Bronchial epithelial cell (primary cell): ENCODE data around the gene ITIH1. TPM values are rescaled to one million over a fixed set of nuclear protein-coding genes. Genes with fewer than 3 reads are reported as not detected.

Experiments used
- DNase-seq: peaks from one replicate; pipeline ENCODE4 v3.0.0-alpha.2; 2010; ENCODE audit warnings: low read depth
- FAIRE-seq: peaks from 2 replicates; lab custom pipeline; 2011; peaks lifted over from hg19 to GRCh38; lab: Jason Lieb, UNC
- H3K27me3 ChIP-seq: 2 replicates; pipeline ENCODE4 v1.5.1; 2011; ENCODE audit warnings: low read length; ENCODE audit not compliant: control insufficient read depth, insufficient read depth
- H3K36me3 ChIP-seq: 2 replicates; pipeline ENCODE4 v1.5.1; 2011; ENCODE audit warnings: low read length; ENCODE audit not compliant: control insufficient read depth, insufficient read depth
- H3K4me3 ChIP-seq: 2 replicates; pipeline ENCODE4 v1.5.1; 2011; ENCODE audit warnings: mild to moderate bottlenecking, low read depth, low read length, control low read depth
- total RNA-seq: library from RNA; depleted of rRNA; stranded (reverse); fragments of >200 nt; gene quantifications from 2 replicates; pipeline ENCODE4 v1.2.1, GENCODE V29; 2014
- TF ChIP-seq, protein P1 (sequence below): IDR thresholded peaks from 2 replicates; pipeline ENCODE4 v1.5.1; 2011; ENCODE audit warnings: mild to moderate bottlenecking, moderate library complexity, low read length, control low read depth, inconsistent platforms; ENCODE audit not compliant: insufficient read depth, severe bottlenecking

Gene ITIH1
- total RNA-seq, 1 donor from 2014 or later, result not detected

DNA sequence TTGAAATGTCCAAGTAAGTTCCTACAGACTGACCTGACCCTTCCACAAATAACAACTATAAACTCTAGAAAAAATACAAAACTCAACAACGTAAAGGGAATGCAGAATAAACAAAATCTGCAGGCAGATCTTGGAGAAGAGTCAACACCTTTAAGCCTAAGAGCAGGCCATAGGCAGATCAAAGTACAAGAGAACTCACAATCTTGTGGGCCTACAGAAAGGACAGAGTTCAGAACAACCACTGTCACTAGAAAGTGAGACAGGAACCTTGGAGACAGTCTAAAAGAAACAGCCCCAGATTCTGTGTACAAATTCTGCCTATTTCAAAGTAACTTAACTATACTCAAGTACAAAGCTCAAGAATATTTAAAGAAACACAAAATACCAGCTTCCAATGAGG is 37.7 kb upstream of the ITIH1 start:
- Histone ChIP-seq H3K36me3 (no peaks in the 10 kb centered on the region), H3K4me3 (no peak overlapping the region), H3K27me3 (no peaks in the 10 kb centered on the region)
- FAIRE-seq (no peak), DNase-seq (no peak)
- TF ChIP-seq, protein P1, sequence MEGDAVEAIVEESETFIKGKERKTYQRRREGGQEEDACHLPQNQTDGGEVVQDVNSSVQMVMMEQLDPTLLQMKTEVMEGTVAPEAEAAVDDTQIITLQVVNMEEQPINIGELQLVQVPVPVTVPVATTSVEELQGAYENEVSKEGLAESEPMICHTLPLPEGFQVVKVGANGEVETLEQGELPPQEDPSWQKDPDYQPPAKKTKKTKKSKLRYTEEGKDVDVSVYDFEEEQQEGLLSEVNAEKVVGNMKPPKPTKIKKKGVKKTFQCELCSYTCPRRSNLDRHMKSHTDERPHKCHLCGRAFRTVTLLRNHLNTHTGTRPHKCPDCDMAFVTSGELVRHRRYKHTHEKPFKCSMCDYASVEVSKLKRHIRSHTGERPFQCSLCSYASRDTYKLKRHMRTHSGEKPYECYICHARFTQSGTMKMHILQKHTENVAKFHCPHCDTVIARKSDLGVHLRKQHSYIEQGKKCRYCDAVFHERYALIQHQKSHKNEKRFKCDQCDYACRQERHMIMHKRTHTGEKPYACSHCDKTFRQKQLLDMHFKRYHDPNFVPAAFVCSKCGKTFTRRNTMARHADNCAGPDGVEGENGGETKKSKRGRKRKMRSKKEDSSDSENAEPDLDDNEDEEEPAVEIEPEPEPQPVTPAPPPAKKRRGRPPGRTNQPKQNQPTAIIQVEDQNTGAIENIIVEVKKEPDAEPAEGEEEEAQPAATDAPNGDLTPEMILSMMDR, result no peak

DNA sequence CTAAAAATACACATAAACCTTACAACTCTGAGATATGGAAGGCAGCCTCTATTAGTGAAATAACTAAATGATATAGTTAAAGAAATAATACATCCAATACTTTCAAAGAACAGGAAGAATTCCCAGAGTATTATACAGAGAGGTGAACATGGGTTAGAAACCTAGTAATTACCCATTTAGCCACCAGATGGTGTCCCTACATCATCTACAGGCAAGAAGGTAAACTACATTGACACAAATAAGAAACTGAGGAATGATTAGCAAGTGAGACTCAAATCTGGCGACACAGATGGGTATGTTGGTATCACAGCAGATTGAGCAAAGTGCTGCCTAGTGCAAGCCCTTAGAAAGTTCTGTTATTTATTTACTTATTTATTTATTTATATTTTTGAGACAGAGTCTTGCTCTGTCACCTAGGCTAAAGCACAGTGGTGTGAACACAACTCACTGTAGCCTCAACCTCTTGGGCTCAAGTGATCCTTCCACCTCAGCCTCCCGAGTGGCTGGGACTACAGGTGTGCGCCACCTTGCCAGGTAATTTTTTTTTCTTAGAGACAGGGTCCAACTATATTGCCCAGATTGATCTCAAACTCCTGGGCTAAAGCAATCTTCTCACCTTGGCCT is 34.9 kb upstream of the ITIH1 start:
- Histone ChIP-seq H3K27me3 (no peaks in the 10 kb centered on the region), H3K4me3 (no peak overlapping the region), H3K36me3 (peaks cover 4% of the 10 kb centered on the region)
- FAIRE-seq, result no peak
- TF ChIP-seq, protein P1, result peak; percentile 50
- DNase-seq, result peak; percentile 48

DNA sequence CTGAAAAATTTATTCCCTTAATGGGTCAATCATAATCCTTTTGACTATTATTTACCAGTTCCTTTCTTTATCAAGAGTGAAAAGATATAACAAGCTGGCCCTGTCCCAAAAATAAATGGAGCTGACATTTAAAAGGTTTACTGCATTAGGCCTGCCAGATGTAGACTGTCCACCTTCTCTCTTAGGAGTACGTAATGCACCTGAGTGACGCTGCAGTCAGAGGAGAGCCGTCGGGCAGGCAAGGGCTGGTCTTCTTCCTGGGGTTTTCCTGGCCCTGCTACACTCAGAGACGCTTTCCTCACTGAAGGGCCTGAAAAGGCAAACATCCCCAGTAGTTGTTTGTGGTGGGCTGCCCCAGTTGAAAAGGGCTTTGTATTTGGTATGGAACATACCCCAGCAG is 34.2 kb upstream of the ITIH1 start:
- no peak for FAIRE-seq
- H3K27me3 ChIP-seq, result no peaks in the 10 kb centered on the region
- TF ChIP-seq, protein P1, result no peak
- peaks cover 6% of the 10 kb centered on the region for H3K36me3 ChIP-seq
- DNase-seq, result no peak
- H3K4me3 ChIP-seq, result no peak overlapping the region

DNA sequence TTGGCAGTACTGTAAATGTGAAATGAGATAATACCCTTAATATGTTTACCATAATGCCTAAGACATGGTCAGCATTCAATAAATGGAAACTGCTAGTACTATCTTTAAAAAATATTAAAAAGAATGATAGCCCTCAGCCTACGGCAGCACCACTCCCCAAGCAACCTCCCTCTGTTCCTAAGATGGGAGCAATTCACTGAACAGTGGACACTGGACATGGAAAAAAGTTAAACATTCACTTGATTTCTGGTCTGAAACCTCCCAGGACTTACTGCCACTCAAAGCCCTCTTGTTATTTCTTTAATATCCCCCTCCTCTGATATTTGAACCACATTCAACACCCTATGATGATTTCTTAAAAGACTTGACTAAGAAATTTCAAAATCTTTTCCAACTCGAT is 33.7 kb upstream of the ITIH1 start:
- no peak overlapping the region for H3K4me3 ChIP-seq
- DNase-seq, result no peak
- no peaks in the 10 kb centered on the region for H3K27me3 ChIP-seq
- FAIRE-seq, result no peak
- H3K36me3 ChIP-seq, result peaks cover 6% of the 10 kb centered on the region
- TF ChIP-seq, protein P1, result no peak

DNA sequence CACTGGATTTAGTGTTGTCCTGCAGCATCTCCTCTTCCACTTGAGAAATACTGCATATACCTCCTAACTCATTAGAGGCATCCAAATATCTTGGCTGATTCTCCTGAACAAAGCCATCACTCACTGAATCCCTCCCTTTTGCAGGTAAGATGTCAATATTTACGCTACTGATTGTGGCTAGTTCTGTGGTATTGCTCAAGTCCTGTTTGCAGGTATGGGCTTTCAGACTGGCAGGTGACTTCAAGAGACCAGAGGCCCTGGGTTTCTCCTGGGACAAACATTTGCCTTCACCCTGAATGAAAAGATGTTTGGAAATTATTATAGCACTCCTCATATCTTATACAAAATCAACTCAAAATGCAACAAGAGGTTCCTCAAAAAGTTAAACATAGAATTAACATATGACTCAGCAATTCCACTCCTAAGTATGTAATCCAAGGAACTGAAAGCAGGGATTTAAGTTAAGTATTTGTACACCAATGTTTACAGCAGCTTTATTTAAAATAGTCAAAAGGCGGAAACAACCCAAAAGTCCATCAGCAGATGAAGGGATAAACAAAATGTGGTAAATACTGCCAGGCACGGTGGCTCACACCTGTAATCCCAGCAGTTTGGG is 25.2 kb upstream of the ITIH1 start:
- FAIRE-seq, result peak; percentile 52
- TF ChIP-seq, protein P1, result no peak
- H3K36me3 ChIP-seq, result peaks cover 8% of the 10 kb centered on the region
- H3K27me3 ChIP-seq, result no peaks in the 10 kb centered on the region
- H3K4me3 ChIP-seq, result no peak overlapping the region
- DNase-seq, result peak; percentile 17
